Esophagus squamous epithelium (tissue), 4 donors: Measurements from ENCODE around the gene CACNA1H.

Source experiments
- CTCF ChIP-seq, 6 experiments: fragments of 450-650 bp in 4 of 6; fragments of 200-600 bp in 2 of 6; sonication (generic) in 2 of 6; IDR thresholded peaks; one replicate each; pipeline ENCODE4 v1.5.1; 2016 to 2019; ENCODE audit warnings: antibody characterized with exemption in 6 of 6, mild to moderate bottlenecking in 4 of 6, moderate library complexity in 4 of 6
- POLR2A ChIP-seq, 4 donors: fragments of 450-650 bp; IDR thresholded peaks; one replicate each; pipeline ENCODE4 v1.6.1; 2017; ENCODE audit warnings: antibody characterized with exemption in 4 of 4, mild to moderate bottlenecking in 4 of 4, moderate library complexity in 3 of 4

- TF ChIP-seq CTCF (IDR thresholded peaks at IDR 0.05), result no peak
- no peak for TF ChIP-seq POLR2A (IDR thresholded peaks at IDR 0.05)
Observed at GRCh38 chr16:1112506-1113184, 40.3 kb upstream of the CACNA1H start.
